Panc1 (cell line): ENCODE data around the gene CHCHD3. TPM values are rescaled to one million over a fixed set of nuclear protein-coding genes. Genes with fewer than 3 reads are reported as not detected.

ENCODE experiments used
- ATAC-seq: fragments of 200-7000 bp; cut with Tn5 transposase; 2 replicates; pipeline ENCODE4 v1.9.1; 2020; ENCODE audit warnings: mild to moderate bottlenecking, moderate library complexity
- BruUV-seq: library from RNA; stranded (reverse); fragments of 400-500 nt; replicated peaks from 2 replicates; lab custom pipeline; 2021; lab: Mats Ljungman, UMichigan
- CTCF ChIA-PET: fragments of 300-600 bp; sonication (Branson Sonifier 250); formaldehyde crosslinking; loops from one replicate; lab custom pipeline; 2022; ENCODE audit warnings: antibody characterized with exemption; lab: Charles Lee
- POLR2A ChIA-PET: fragments of 300-600 bp; sonication (Branson Sonifier 250); formaldehyde crosslinking; loops from one replicate; lab custom pipeline; 2022; ENCODE audit warnings: antibody characterized with exemption; lab: Charles Lee
- DNase-seq: peaks from one replicate; pipeline ENCODE4 v3.0.0-alpha.2; 2010; ENCODE audit warnings: low read depth, low spot score
- H3K27ac ChIP-seq: 2 replicates; pipeline ENCODE4 v1.5.1; 2011; ENCODE audit warnings: mild to moderate bottlenecking, low read length, inconsistent platforms
- H3K27me3 ChIP-seq: fragments of 200-500 bp; sonication (Bioruptor generic); 2 replicates; pipeline ENCODE4 v1.6.0; 2014; ENCODE audit warnings: low read length, inconsistent platforms; ENCODE audit not compliant: control insufficient read depth, insufficient read depth
- H3K36me3 ChIP-seq: fragments of 200-500 bp; sonication (Bioruptor generic); 2 replicates; pipeline ENCODE4 v1.5.1; 2014; ENCODE audit warnings: inconsistent platforms, mild to moderate bottlenecking, low read length, moderate library complexity; ENCODE audit not compliant: control insufficient read depth, insufficient read depth
- H3K4me1 ChIP-seq: 2 replicates; pipeline ENCODE4 v1.5.1; 2011; ENCODE audit warnings: inconsistent platforms, mild to moderate bottlenecking, low read length, moderate library complexity; ENCODE audit not compliant: control insufficient read depth, insufficient read depth
- H3K4me3 ChIP-seq, 2 experiments: 2 replicates each; pipeline ENCODE4 v1.5.1; 2011 to 2012; ENCODE audit warnings: low read depth in 2 of 2, low read length in 2 of 2, mild to moderate bottlenecking in 2 of 2, inconsistent platforms in 1 of 2, moderate library complexity in 1 of 2
- H3K9me3 ChIP-seq: fragments of 200-500 bp; sonication (Bioruptor generic); 2 replicates; pipeline ENCODE4 v1.5.1; 2014; ENCODE audit warnings: low read depth, mild to moderate bottlenecking, inconsistent platforms, low read length, moderate library complexity; ENCODE audit not compliant: control insufficient read depth, insufficient read depth
- CTCF ChIP-seq: fragments of 450-650 bp; IDR thresholded peaks from 2 replicates; pipeline ENCODE4 v1.5.1; 2017; ENCODE audit warnings: mild to moderate bottlenecking
- POLR2AphosphoS5 ChIP-seq: IDR thresholded peaks from 2 replicates; pipeline ENCODE4 v1.6.1; 2012; ENCODE audit warnings: mild to moderate bottlenecking, low read depth, low read length, moderate library complexity
- REST ChIP-seq, 2 experiments: IDR thresholded peaks; 2 replicates each; pipeline ENCODE4 v1.6.1; 2011 to 2012; ENCODE audit warnings: low read depth in 2 of 2, control low read depth in 1 of 2, low read length in 1 of 2, mild to moderate bottlenecking in 1 of 2, moderate library complexity in 1 of 2; ENCODE audit not compliant: insufficient read depth in 1 of 2
- SIN3A ChIP-seq: IDR thresholded peaks from 2 replicates; pipeline ENCODE4 v1.6.1; 2012; ENCODE audit warnings: low read depth, mild to moderate bottlenecking, low read length, moderate library complexity, borderline replicate concordance; ENCODE audit not compliant: insufficient read depth
- TCF7L2 ChIP-seq: IDR thresholded peaks from 2 replicates; pipeline ENCODE4 v1.6.1; 2011; ENCODE audit warnings: mild to moderate bottlenecking, low read depth, low read length, inconsistent platforms
- in situ Hi-C: cut with HindIII; loops from 2 replicates; pipeline ENCODE4 v1.10.0; 2016; ENCODE audit warnings: low sequenced_read_pairs, low pct_unique_long_range_greater_than_20kb
- intact Hi-C: fragments of 100-400 bp; cut with micrococcal nuclease; formaldehyde crosslinking; loops from one replicate; pipeline ENCODE4 v1.10.0; 2022; ENCODE audit not compliant: unreplicated experiment
- total RNA-seq: library from RNA; stranded (reverse); gene quantifications from one replicate; pipeline ENCODE4 v1.2.1, GENCODE V29; 2021; ENCODE audit not compliant: unreplicated experiment

CHCHD3 gene
- total RNA-seq, 1 experiment from 2014 or later: 109 TPM

- no peak for TF ChIP-seq REST (IDR thresholded peaks at IDR 0.05; ENCODE audit: insufficient read depth in 1 of 2, low read depth in 2 of 2, low read length in 1 of 2)
- no peak for TF ChIP-seq SIN3A
- TF ChIP-seq CTCF: no peak
- TF ChIP-seq POLR2AphosphoS5: no peak
- TF ChIP-seq TCF7L2: no peak
- no peaks in the 10 kb centered on the region for H3K9me3 ChIP-seq
- in situ Hi-C loops (no loop called here), intact Hi-C loops (no loop called here)
- CTCF ChIA-PET: no interaction called here
- POLR2A ChIA-PET: no interaction called here
- ATAC-seq (no peak), DNase-seq (no peak)
- no peaks in the 10 kb centered on the region for H3K27me3 ChIP-seq
- H3K4me1 ChIP-seq: no peaks in the 10 kb centered on the region
- H3K27ac ChIP-seq: no peak overlapping the region
- no TSS peak for BruUV-seq
- H3K4me3 ChIP-seq: no peak overlapping the region
- H3K36me3 ChIP-seq: no peaks in the 10 kb centered on the region
Measured at GRCh38 chr7:132815130-132815529, 266.8 kb downstream of the CHCHD3 start.

- in situ Hi-C loops (no loop called here), intact Hi-C loops (no loop called here)
- Histone ChIP-seq H3K9me3 (no peaks in the 10 kb centered on the region), H3K4me1 (no peaks in the 10 kb centered on the region), H3K27me3 (no peaks in the 10 kb centered on the region), H3K4me3 (no peak overlapping the region), H3K27ac (no peak overlapping the region), H3K36me3 (no peaks in the 10 kb centered on the region)
- no TSS peak for BruUV-seq
- ChIA-PET POLR2A (no interaction called here), CTCF (no interaction called here)
- DNase-seq (no peak), ATAC-seq (no peak)
- no peak for TF ChIP-seq CTCF
- no peak for TF ChIP-seq REST (IDR thresholded peaks at IDR 0.05; ENCODE audit: insufficient read depth in 1 of 2, low read depth in 2 of 2, low read length in 1 of 2)
- no peak for TF ChIP-seq POLR2AphosphoS5
- no peak for TF ChIP-seq SIN3A
- no peak for TF ChIP-seq TCF7L2
Measured at GRCh38 chr7:132810561-132810960, 271.3 kb downstream of the CHCHD3 start.
